IMR-90 (cell line): ENCODE measurements around the gene ZNHIT1. TPM values are rescaled to one million over a fixed set of nuclear protein-coding genes. Genes with fewer than 3 reads are reported as not detected.
"Not testable (repeated sequence)": the region's sequence is repeated elsewhere in the genome, so short reads cannot be mapped to it uniquely, and the experiment has no call there.

Source experiments
- ATAC-seq: fragments of 200-7000 bp; cut with Tn5 transposase; 2 replicates; pipeline ENCODE4 v1.9.1; 2020; ENCODE audit warnings: low read depth, mild to moderate bottlenecking, moderate library complexity
- BruUV-seq: library from RNA; stranded (reverse); fragments of 400-500 nt; replicated peaks from 2 replicates; lab custom pipeline; 2021; lab: Mats Ljungman, UMichigan
- CTCF ChIA-PET: fragments of 300-600 bp; formaldehyde crosslinking; extraction: SDS; loops from one replicate; lab custom pipeline; 2021; ENCODE audit warnings: antibody characterized with exemption; lab: Yijun Ruan, JAX
- POLR2A ChIA-PET: fragments of 300-600 bp; sonication (Branson Sonifier 250); formaldehyde crosslinking; loops from one replicate; lab custom pipeline; 2022; ENCODE audit warnings: antibody characterized with exemption; ENCODE audit not compliant: unreplicated experiment; lab: Charles Lee
- DNase-seq: peaks from one replicate; pipeline ENCODE4 v3.0.0; 2013
- H2AFZ ChIP-seq: replicated peaks from 2 replicates; pipeline ENCODE3; 2013; ENCODE audit warnings: low read length, mild to moderate bottlenecking; ENCODE audit not compliant: poor library complexity
- H2AK5ac ChIP-seq: 2 replicates; pipeline ENCODE4 v1.6.1; 2013; ENCODE audit warnings: low read depth, low read length, inconsistent platforms
- H2AK9ac ChIP-seq: replicated peaks from 2 replicates; pipeline ENCODE3; 2013; ENCODE audit warnings: mild to moderate bottlenecking, low read depth, low read length, moderate library complexity; ENCODE audit not compliant: poor library complexity
- H2BK120ac ChIP-seq: 2 replicates; pipeline ENCODE4 v1.6.1; 2013; ENCODE audit warnings: low read depth, low read length, inconsistent platforms
- H2BK15ac ChIP-seq: 3 replicates; pipeline ENCODE4 v1.6.1; 2013; ENCODE audit warnings: low read depth, low read length, inconsistent platforms
- H2BK20ac ChIP-seq: 2 replicates; pipeline ENCODE4 v1.6.1; 2013; ENCODE audit warnings: low read depth, mild to moderate bottlenecking, inconsistent platforms, low read length, moderate library complexity
- H2BK5ac ChIP-seq: 2 replicates; pipeline ENCODE4 v1.6.1; 2013; ENCODE audit warnings: mild to moderate bottlenecking, low read depth, low read length, inconsistent platforms; ENCODE audit not compliant: poor library complexity, severe bottlenecking
- H3K14ac ChIP-seq: replicated peaks from 2 replicates; pipeline ENCODE4 v1.6.1; 2013; ENCODE audit warnings: low read depth, low read length, inconsistent platforms
- H3K18ac ChIP-seq: 2 replicates; pipeline ENCODE4 v1.6.1; 2013; ENCODE audit warnings: low read depth, low read length, control low read depth
- H3K23ac ChIP-seq: 2 replicates; pipeline ENCODE4 v1.6.1; 2013; ENCODE audit warnings: low read depth, low read length, inconsistent platforms
- H3K27ac ChIP-seq: 2 replicates; pipeline ENCODE4 v1.5.1; 2013; ENCODE audit warnings: mild to moderate bottlenecking, control low read depth, low read length; ENCODE audit not compliant: insufficient read depth
- H3K27me3 ChIP-seq: 2 replicates; pipeline ENCODE4 v1.6.1; 2013; ENCODE audit warnings: low read length; ENCODE audit not compliant: control insufficient read depth, insufficient read depth
- H3K36me3 ChIP-seq: 2 replicates; pipeline ENCODE4 v1.6.1; 2013; ENCODE audit warnings: low read length, mixed read lengths; ENCODE audit not compliant: control insufficient read depth, insufficient read depth
- H3K4ac ChIP-seq: 2 replicates; pipeline ENCODE4 v1.6.1; 2013; ENCODE audit warnings: low read depth, low read length, inconsistent platforms
- H3K4me1 ChIP-seq: 2 replicates; pipeline ENCODE4 v1.6.1; 2013; ENCODE audit warnings: low read length, mixed read lengths; ENCODE audit not compliant: control insufficient read depth, insufficient read depth
- H3K4me2 ChIP-seq: 2 replicates; pipeline ENCODE4 v1.6.1; 2013; ENCODE audit warnings: low read depth, mild to moderate bottlenecking, control low read depth, low read length, moderate library complexity
- H3K4me3 ChIP-seq: 2 replicates; pipeline ENCODE4 v1.5.1; 2013; ENCODE audit warnings: low read depth, mild to moderate bottlenecking, control low read depth, low read length, moderate library complexity; ENCODE audit not compliant: insufficient read depth
- H3K56ac ChIP-seq: 2 replicates; pipeline ENCODE4 v1.6.1; 2013; ENCODE audit warnings: low read length, inconsistent platforms; ENCODE audit not compliant: insufficient read depth; ENCODE audit errors: extremely low read depth
- H3K79me1 ChIP-seq, 2 experiments: 2 replicates each; pipeline ENCODE4 v1.6.1; 2013; ENCODE audit warnings: low read length in 2 of 2, inconsistent platforms in 1 of 2, low read depth in 1 of 2
- H3K9ac ChIP-seq: 2 replicates; pipeline ENCODE4 v1.6.1; 2013; ENCODE audit warnings: low read depth, low read length, control low read depth
- H3K9me1 ChIP-seq: 2 replicates; pipeline ENCODE4 v1.6.1; 2013; ENCODE audit warnings: low read length, inconsistent platforms; ENCODE audit not compliant: insufficient read depth
- H3K9me3 ChIP-seq: 2 replicates; pipeline ENCODE4 v1.6.1; 2013; ENCODE audit warnings: low read length; ENCODE audit not compliant: control insufficient read depth, insufficient read depth
- H4K20me1 ChIP-seq: 2 replicates; pipeline ENCODE4 v1.6.1; 2013; ENCODE audit warnings: low read length, inconsistent platforms; ENCODE audit not compliant: insufficient read depth
- H4K5ac ChIP-seq: 2 replicates; pipeline ENCODE4 v1.6.1; 2013; ENCODE audit warnings: mild to moderate bottlenecking, low read depth, low read length, control low read depth
- H4K8ac ChIP-seq, 2 experiments: 2 replicates each; pipeline ENCODE4 v1.6.1; 2013; ENCODE audit warnings: low read depth in 2 of 2, low read length in 2 of 2, control low read depth in 1 of 2, inconsistent platforms in 1 of 2
- H4K91ac ChIP-seq: 2 replicates; pipeline ENCODE4 v1.6.1; 2013; ENCODE audit warnings: low read depth, low read length, inconsistent platforms; ENCODE audit not compliant: insufficient read depth
- WGBS, 2 experiments: methylation state at CpG; one replicate each; pipeline versions ENCODE4 v1.1.5 to v1.1.7; 2013; ENCODE audit warnings: missing lambda C conversion rate in 2 of 2; ENCODE audit not compliant: insufficient read length in 1 of 2; ENCODE audit errors: extremely low coverage in 2 of 2; 5-methylcytosine and 5-hydroxymethylcytosine counted together
- dilution Hi-C: fragments of 300-500 bp; cut with HindIII; formaldehyde crosslinking; loops from one replicate; pipeline ENCODE4 v1.14.3; 2018; ENCODE audit warnings: low sequenced_read_pairs; ENCODE audit not compliant: unreplicated experiment
- in situ Hi-C: fragments of 300-500 bp; cut with MboI; formaldehyde crosslinking; loops from 3 replicates; pipeline ENCODE4 v1.14.3; 2019; ENCODE audit warnings: low sequenced_read_pairs, inconsistent platforms, mixed read lengths
- intact Hi-C: fragments of 100-400 bp; cut with micrococcal nuclease; formaldehyde crosslinking; loops from 2 replicates; pipeline ENCODE4 v1.10.0; 2022
- polyA plus RNA-seq, 3 experiments: library from polyadenylated mRNA; depleted of rRNA; stranded (reverse); fragments of >200 nt; gene quantifications; 2 replicates each; pipeline ENCODE4 v1.2.3, GENCODE V29; 2012; ENCODE audit warnings: low replicate concordance in 1 of 3
- total RNA-seq: library from RNA; depleted of rRNA; stranded (reverse); fragments of >200 nt; gene quantifications from 2 replicates; pipeline ENCODE4 v1.2.3, GENCODE V29; 2012

The ZNHIT1 gene
- total and polyA plus RNA-seq, 2 of the 4 experiments (the other 2 are of a cell fraction), result 31.7 to 47.1 TPM

GRCh38 chr7:101203740-101204738 is 13.9 kb upstream of the ZNHIT1 start:
- H2AK9ac ChIP-seq, ATAC-seq, H3K18ac ChIP-seq, H3K4me3 ChIP-seq, H4K20me1 ChIP-seq, H2AK5ac ChIP-seq, H3K14ac ChIP-seq, H2BK120ac ChIP-seq, in situ Hi-C loops, H3K4me1 ChIP-seq, H3K9me3 ChIP-seq, H3K9me1 ChIP-seq, intact Hi-C loops, H3K23ac ChIP-seq, H2BK5ac ChIP-seq, DNase-seq, H3K27ac ChIP-seq, H3K9ac ChIP-seq, CTCF ChIA-PET, H3K4ac ChIP-seq, H2BK20ac ChIP-seq, H4K91ac ChIP-seq, H3K56ac ChIP-seq, H3K79me1 ChIP-seq, H2BK15ac ChIP-seq, H2AFZ ChIP-seq, H4K5ac ChIP-seq, dilution Hi-C loops, BruUV-seq, H4K8ac ChIP-seq, H3K4me2 ChIP-seq: not testable (repeated sequence)
- Histone ChIP-seq H3K27me3 (peaks cover 37% of the 10 kb centered on the region), H3K36me3 (peaks cover 20% of the 10 kb centered on the region)
- POLR2A ChIA-PET, result interaction anchor here (0.5 kb wide), 1 partner anchor 313 kb away, joined by 3 read pairs; no protein-coding TSS in a partner anchor
- WGBS, 2 experiments, result 64% methylated on average over 5 of the region's 22 CpGs; no CpG with 5 or more reads in 1 of the 2 experiments
